GM18519 (cell line): ENCODE measurements around the gene LAMB3.

Source experiments
- ATAC-seq: cut with Tn5 transposase; IDR thresholded peaks from one replicate; pipeline ENCODE4 v1.9.1; 2021; ENCODE audit warnings: mild to moderate bottlenecking, moderate library complexity; ENCODE audit not compliant: unreplicated experiment, low FRiP score

LAMB3 gene

GRCh38 chr1:209662879-209663327 lies 10.7 kb upstream of the LAMB3 start:
- no peak for ATAC-seq

GRCh38 chr1:209661071-209661470 lies 8.8 kb upstream of the LAMB3 start:
- no peak for ATAC-seq

- ATAC-seq = peak; percentile 75
These were observed 7.7 kb upstream of the LAMB3 start for GRCh38 chr1:209659909-209660308.

DNA sequence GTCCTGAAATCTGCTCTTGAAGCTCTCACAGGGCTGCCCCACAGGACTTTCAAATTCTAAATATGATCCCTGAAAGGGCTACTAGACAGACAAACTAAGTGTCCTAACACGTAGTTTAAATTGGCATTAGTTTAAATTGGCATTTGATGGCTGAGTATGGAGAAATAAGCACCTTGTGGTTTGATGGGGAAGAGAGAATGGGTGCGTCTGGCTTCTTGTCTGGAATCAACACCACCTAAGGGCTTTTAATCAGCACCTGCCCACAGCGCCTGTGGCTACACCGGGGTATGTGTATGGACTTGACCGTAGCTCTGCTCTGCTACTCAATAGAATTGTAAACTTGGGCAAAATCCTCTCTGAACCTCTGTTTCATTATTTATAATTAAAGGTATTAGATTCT lies 5.7 kb upstream of the LAMB3 start:
- ATAC-seq = no peak

- ATAC-seq = no peak
These were observed 5.1 kb upstream of the LAMB3 start for GRCh38 chr1:209657140-209657879.

- ATAC-seq = no peak
These were observed 3.4 kb upstream of the LAMB3 start for GRCh38 chr1:209655411-209656231.

DNA sequence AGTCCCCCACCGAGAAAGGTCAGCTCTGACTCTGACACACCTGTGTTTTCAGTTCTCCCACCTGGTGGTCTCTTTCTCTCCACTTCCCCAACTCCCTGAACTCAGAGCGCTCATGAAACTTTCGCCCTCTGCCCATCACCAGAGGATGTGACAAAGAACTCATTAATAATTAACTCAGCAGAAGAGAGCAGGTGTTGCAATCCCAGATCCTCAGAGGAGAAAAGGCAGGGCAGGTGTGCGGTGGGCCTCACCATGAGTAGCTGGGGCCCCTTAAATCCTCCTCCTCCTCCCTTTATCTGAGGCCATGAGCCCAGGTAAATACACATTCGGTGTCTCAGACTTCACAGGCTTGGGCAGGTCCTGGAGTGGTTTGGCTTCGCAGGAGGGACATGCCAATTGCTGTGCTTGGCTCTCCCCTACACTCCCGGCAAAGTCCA lies 1.7 kb upstream of the LAMB3 start:
- ATAC-seq = no peak

DNA sequence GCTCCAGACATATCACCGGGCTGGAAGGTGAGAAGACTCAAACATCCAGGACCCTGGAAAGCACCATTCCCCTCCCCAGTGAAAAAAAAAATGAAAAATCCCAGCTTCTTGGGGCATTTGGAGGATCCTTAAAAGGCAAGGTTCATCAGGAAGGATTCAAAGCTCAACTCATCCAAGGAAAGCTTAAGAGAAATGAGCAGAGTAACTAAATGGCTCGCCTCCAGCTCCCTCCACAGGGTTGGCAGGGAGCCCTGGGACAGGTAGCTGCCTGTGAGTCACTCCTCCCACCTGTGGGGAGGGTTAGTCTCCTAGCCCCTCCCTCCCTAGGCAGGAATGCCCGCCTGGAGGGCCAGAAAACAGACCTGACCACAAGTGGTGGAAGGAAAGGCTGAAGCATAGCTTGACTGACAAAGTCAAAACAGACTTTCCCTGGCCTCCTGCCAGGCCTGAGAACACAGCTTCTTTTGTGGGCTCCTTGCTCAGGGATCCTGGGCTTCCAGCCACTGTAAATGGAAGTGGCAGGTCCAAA lies 712 bp upstream of the LAMB3 start:
- no peak for ATAC-seq

DNA sequence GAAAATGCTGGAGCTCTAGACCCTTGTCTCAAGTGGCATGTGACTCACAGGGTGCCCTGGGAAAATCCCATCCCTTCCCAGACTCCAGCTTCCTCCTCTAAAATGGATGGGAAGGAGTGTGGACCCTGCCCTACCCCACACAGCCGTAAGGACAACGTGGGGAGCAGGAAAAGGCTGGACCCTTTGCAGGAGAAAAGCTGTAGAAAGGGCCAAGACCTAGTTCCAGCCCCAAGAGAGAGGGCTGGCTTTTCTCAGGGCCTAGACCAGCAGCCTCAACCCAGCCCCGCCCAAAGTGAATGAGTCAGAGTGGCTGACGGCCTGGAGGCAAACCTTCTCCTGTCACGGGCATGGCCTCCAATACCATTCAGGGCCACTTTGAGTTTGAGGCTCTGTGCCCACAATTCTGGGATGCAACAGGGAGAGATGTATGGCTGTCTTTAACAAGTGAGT lies 1.1 kb downstream of the LAMB3 start:
- ATAC-seq = peak; percentile 59

DNA sequence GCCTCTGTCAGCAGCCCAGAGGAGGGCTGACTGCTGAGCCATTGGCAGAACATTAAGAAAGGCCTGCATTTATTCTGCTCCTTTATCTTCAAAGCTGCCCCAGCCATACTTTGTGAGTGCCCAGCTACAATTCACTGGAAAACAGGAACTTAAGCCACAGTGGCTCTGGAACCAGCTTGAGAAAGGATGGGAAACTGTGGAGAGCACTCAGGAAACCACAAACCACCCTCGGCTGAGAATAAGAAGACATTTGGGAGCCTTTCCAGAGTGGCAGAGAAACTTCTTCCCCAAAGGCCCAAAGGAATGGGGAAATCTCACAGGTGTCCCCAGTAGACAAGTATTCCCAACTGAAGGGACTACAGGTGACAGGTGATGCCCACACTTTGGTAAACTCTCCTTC lies 1.8 kb downstream of the LAMB3 start:
- ATAC-seq = no peak

GRCh38 chr1:209648931-209649776 lies 3.1 kb downstream of the LAMB3 start:
- ATAC-seq = no peak

GRCh38 chr1:209648346-209648745 lies 3.9 kb downstream of the LAMB3 start:
- no peak for ATAC-seq

DNA sequence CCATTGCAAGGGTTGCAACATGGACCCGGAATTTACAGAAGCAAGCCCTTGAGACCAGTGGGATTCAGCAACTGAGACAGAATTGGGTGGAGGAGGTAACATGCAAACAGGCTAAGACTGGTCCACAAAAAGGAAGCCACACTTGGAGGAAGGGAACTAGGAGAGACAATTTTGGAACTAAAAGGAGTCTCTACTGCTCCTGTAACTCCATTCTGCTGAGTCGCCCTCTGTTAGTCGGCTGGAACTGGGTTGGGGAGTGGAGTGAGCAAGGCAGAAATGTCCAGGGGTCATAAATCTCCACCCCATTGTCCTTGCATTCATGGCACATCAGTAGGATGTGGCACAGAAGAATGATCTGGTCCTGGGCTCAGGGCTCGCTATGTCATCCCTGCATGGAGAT lies 5.1 kb downstream of the LAMB3 start:
- ATAC-seq = no peak

DNA sequence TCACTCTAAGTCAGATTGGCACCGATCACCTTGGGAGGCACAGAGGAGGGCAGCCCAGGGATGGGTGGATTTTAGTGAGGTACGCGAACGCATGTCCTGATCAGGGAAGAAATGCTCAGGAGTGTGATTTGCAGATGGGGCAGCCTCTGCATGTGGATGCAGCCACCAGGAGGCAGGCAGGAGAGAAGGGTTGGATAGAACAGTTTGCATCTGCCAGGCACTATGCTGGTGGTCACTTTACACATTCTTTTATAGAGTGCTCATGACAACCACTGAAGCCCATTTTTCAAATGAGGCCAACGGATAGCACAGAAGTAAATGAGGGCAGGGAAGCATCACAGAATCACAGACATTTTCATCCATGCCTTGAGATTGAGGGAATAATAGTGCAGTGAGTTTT lies 5.7 kb downstream of the LAMB3 start:
- no peak for ATAC-seq

DNA sequence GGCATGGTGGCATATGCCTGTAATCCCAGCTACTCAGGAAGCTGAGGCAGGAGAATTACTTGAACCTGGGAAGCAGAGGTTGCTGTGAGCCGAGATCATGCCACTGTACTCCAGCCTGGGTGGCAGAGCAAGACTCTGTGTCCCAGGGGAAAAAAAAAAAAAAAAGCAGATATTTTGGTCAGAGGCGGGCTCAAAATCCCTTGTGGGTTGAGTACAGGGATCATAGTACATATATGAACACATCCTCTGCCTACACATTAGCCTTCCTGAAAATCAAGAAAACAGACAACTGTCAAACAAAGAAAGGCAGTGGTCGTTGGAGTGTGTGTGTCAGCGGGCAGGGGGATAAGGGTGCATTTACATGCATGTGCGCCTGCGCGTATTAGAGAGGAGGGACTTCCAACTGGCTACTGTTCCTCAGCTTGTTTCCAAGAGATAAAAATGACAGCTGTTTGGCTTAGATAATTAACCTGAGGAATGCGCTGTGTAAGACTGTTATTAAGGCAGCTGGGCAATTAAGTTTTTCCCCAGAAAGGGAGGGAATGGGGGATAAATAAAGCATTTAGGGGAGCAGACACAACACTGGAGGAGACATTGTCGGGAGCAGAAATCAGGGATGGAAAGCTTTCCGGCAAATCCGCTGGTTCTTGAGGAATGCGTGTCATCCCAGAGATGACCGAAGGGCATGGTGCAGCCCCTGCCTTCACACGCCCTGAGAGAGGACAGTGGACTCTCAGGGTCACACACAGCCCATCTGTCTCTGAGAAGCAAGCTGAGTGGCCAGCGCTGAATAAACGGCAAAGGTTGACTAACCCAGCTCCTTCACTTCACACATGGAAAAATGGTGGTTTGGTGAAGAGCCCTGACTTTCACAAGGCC lies 6.4 kb downstream of the LAMB3 start:
- ATAC-seq = no peak

GRCh38 chr1:209643285-209644020 lies 8.8 kb downstream of the LAMB3 start:
- ATAC-seq = no peak

GRCh38 chr1:209642816-209643215 lies 9.4 kb downstream of the LAMB3 start:
- ATAC-seq = no peak

DNA sequence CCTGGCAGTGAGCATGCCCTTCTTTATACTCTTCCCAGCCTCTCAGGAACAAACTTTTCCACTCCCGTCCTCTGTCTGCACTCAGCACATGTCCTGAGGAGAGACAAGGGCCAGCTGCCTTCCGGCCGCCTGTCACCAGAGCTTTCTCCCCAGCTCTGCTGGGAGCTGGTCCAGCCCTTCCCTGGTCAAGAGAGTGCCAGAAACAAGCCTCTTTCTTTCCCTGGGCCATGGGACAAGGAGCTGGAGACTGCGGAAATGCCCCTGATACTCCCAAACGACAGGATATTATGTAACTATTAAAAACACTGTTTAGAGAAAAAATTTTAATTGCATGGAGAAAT lies 10.4 kb downstream of the LAMB3 start:
- ATAC-seq = no peak

- no peak for ATAC-seq
These were observed 16.4 kb downstream of the LAMB3 start for GRCh38 chr1:209635850-209636249.
